Right kidney (tissue), 1 donor: Measurements from ENCODE around the gene KBTBD13.
A peak's percentile ranks its signal among the peaks of the same experiment; 100 is the strongest.
"Not testable (repeated sequence)": the region's sequence is repeated elsewhere in the genome, so short reads cannot be mapped to it uniquely, and the experiment has no call there.

Source experiments
- DNase-seq: peaks from one replicate; pipeline ENCODE4 v3.0.0-alpha.2; 2016

The KBTBD13 gene

GRCh38 chr15:65069779-65070546 lies 6.6 kb upstream of the KBTBD13 start:
- DNase-seq = no peak

GRCh38 chr15:65071381-65071811 lies 5.2 kb upstream of the KBTBD13 start:
- no peak for DNase-seq

- DNase-seq = no peak
Observed at GRCh38 chr15:65072027-65072426, 4.5 kb upstream of the KBTBD13 start.

GRCh38 chr15:65072617-65073016 lies 3.9 kb upstream of the KBTBD13 start:
- DNase-seq = no peak

- not testable (repeated sequence) for DNase-seq
Observed at GRCh38 chr15:65074946-65075345, 1.6 kb upstream of the KBTBD13 start.

GRCh38 chr15:65075607-65076395 lies 745 bp upstream of the KBTBD13 start:
- DNase-seq = not testable (repeated sequence)

GRCh38 chr15:65077291-65077980 lies 890 bp downstream of the KBTBD13 start:
- DNase-seq = no peak

- DNase-seq = peak; percentile 68
Observed at GRCh38 chr15:65077981-65078352, 1.4 kb downstream of the KBTBD13 start.

GRCh38 chr15:65079580-65079979 lies 3.0 kb downstream of the KBTBD13 start:
- no peak for DNase-seq

GRCh38 chr15:65081270-65081669 lies 4.7 kb downstream of the KBTBD13 start:
- DNase-seq = no peak

GRCh38 chr15:65081758-65082157 lies 5.2 kb downstream of the KBTBD13 start:
- no peak for DNase-seq

GRCh38 chr15:65082303-65082953 lies 5.9 kb downstream of the KBTBD13 start:
- DNase-seq = peak; percentile 64

GRCh38 chr15:65083262-65083701 lies 6.7 kb downstream of the KBTBD13 start:
- peak; percentile 54 for DNase-seq

- no peak for DNase-seq
Observed at GRCh38 chr15:65084500-65085206, 8.1 kb downstream of the KBTBD13 start.

GRCh38 chr15:65085207-65085753 lies 8.7 kb downstream of the KBTBD13 start:
- no peak for DNase-seq

- no peak for DNase-seq
Observed at GRCh38 chr15:65085990-65086679, 9.6 kb downstream of the KBTBD13 start.

GRCh38 chr15:65086680-65087111 lies 10.2 kb downstream of the KBTBD13 start:
- no peak for DNase-seq

- no peak for DNase-seq
Observed at GRCh38 chr15:65087411-65087810, 10.9 kb downstream of the KBTBD13 start.

- DNase-seq = no peak
Observed at GRCh38 chr15:65087873-65088642, 11.5 kb downstream of the KBTBD13 start.

GRCh38 chr15:65088643-65089021 lies 12.1 kb downstream of the KBTBD13 start:
- DNase-seq = no peak
